ENCODE measurements around the gene NAALADL2. TPM values are rescaled to one million over a fixed set of nuclear protein-coding genes. Genes with fewer than 3 reads are reported as not detected.

The NAALADL2 gene
- total RNA-seq (10 to 100 TPM in 1 of 2 donors, 1 to 10 TPM in 1; 6.0 to 15.6 TPM), polyA plus RNA-seq (ENCODE audit: insufficient read depth, low read depth, low replicate concordance) (5.4 TPM)
- long read RNA-seq, donor 1: 0 reads
- long read RNA-seq, donor 2, partial matches to known transcripts: 0 of 1 reads
- long read RNA-seq, donor 2, other reads (novel, unspliced or antisense): 0 of 1 reads

DNA sequence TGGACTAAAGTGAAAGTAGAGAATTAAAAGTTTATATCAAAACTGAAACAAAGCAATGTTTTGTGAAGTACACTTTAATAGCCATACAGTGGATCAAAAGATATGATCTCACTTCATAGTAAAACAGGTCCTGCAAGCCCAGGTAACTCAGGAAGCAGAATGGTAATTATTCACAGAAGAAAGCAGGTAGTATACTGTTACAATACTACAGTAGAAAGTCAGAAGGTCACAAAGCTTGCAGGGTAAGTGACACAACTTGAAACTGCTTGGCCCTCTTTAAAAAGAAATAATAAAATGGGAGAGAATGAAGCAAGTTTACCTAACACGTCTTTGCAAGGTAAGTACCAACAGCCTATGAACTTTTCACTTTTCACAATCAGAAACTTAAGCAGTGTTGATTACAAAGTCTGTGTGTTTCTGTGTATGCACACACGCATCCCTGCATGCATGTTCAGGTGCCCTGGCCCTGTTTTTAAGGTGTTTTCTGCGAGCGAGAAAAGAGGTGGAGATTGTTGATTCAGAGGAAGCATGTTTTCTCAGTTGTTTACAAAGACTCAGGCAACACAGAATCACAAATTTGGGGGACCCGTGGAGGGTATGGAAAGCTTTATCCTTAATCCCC is at the start of gene NAALADL2:
Gene NAALADL2, plus strand, starts transcription at position 221 of the 622 bp plus-strand sequence.
- H3K36me3 ChIP-seq (ENCODE audit: low read depth, missing control alignments): no peaks in the 10 kb centered on the region
- WGBS, 2 donors: 85 to 88% methylated on average over 5 of the region's 5 CpGs
- no peak within 1 kb of the TSS for H3K27ac ChIP-seq
- no peaks in the 10 kb centered on the region for H3K9me3 ChIP-seq
- no peaks in the 10 kb centered on the region for H3K4me1 ChIP-seq
- H3K27me3 ChIP-seq: no peaks in the 10 kb centered on the region
- H3K4me3 ChIP-seq: no peak within 1 kb of the TSS
- DNase-seq: no peak
- no peak for TF ChIP-seq POLR2A (IDR thresholded peaks at IDR 0.05)
- TF ChIP-seq, protein P1, sequence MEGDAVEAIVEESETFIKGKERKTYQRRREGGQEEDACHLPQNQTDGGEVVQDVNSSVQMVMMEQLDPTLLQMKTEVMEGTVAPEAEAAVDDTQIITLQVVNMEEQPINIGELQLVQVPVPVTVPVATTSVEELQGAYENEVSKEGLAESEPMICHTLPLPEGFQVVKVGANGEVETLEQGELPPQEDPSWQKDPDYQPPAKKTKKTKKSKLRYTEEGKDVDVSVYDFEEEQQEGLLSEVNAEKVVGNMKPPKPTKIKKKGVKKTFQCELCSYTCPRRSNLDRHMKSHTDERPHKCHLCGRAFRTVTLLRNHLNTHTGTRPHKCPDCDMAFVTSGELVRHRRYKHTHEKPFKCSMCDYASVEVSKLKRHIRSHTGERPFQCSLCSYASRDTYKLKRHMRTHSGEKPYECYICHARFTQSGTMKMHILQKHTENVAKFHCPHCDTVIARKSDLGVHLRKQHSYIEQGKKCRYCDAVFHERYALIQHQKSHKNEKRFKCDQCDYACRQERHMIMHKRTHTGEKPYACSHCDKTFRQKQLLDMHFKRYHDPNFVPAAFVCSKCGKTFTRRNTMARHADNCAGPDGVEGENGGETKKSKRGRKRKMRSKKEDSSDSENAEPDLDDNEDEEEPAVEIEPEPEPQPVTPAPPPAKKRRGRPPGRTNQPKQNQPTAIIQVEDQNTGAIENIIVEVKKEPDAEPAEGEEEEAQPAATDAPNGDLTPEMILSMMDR (IDR thresholded peaks at IDR 0.05): no peak
- intact Hi-C loops (cut with DNase I; ENCODE audit: low total_unique reads): no loop called here

DNA sequence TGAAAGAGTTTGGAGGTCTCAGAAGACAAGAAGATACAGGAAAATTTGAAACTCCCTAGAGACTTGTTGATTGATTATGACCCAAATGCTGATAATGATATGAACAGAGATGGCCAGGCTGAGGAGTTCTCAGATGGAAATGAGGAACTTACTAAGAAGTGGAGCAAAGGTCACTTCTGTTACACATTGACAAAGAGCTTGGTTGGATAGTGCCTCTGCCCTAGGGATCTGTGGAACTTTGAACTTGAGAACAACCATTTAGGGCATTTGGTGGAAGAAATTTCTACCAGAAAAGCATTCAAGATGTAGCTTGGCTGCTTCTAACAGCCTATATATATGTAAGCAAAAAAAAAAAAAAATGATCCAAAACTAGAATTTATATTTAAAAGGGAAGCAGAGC is 48.9 kb upstream of the NAALADL2 start:
- no peak for TF ChIP-seq POLR2A (IDR thresholded peaks at IDR 0.05)
- TF ChIP-seq, protein P1 (IDR thresholded peaks at IDR 0.05): no peak
- no peaks in the 10 kb centered on the region for H3K9me3 ChIP-seq
- intact Hi-C loops (cut with DNase I; ENCODE audit: low total_unique reads): no loop called here

DNA sequence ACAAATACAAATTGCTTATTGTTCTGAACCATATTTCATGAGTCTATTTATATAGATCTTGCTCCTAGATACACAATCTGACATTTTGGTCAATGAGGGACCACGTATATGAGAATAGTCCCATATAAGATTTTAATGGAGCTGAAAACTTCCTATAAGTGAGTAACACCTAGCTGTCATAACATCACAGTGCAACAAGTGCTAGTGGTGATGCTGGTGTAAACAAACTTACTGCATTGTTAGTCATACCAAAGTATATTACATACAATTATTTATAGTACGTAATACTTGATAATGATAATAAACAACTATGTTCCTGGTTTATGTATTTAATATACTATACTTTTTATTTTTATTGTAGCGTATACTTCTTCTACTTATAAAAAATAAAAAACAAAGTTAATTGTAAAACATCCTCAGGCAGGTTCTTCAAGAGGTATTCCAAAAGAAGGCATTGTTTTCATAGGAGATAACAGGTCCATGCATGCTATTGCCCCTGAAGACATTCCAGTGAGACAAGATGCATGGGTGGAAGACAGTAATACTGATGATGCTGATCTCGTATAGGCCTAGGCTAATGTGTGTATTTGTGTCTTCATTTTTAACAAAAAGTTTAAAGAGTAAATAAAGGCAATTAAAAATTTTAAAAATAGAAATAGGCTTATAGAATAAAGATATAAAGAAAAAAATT is 46.8 kb upstream of the NAALADL2 start:
- WGBS, 2 donors: 94% methylated on average over 4 of the region's 4 CpGs
- no peak for TF ChIP-seq POLR2A (IDR thresholded peaks at IDR 0.05)
- TF ChIP-seq, protein P1 (IDR thresholded peaks at IDR 0.05): no peak
- no peak for DNase-seq
- intact Hi-C loops (cut with DNase I; ENCODE audit: low total_unique reads): no loop called here
- Histone ChIP-seq H3K27ac (no peak overlapping the region), H3K4me3 (no peak overlapping the region), H3K9me3 (no peaks in the 10 kb centered on the region), H3K4me1 (no peaks in the 10 kb centered on the region), H3K27me3 (no peaks in the 10 kb centered on the region), H3K36me3 (ENCODE audit: low read depth, missing control alignments) (no peaks in the 10 kb centered on the region)

More for the DNA sequence above, 48.9 kb upstream of the NAALADL2 start:
- H3K27me3 ChIP-seq: no peaks in the 10 kb centered on the region
- no peaks in the 10 kb centered on the region for H3K4me1 ChIP-seq
- no peak for DNase-seq
- no peak overlapping the region for H3K4me3 ChIP-seq
- no peak overlapping the region for H3K27ac ChIP-seq
- H3K36me3 ChIP-seq (ENCODE audit: low read depth, missing control alignments): no peaks in the 10 kb centered on the region

DNA sequence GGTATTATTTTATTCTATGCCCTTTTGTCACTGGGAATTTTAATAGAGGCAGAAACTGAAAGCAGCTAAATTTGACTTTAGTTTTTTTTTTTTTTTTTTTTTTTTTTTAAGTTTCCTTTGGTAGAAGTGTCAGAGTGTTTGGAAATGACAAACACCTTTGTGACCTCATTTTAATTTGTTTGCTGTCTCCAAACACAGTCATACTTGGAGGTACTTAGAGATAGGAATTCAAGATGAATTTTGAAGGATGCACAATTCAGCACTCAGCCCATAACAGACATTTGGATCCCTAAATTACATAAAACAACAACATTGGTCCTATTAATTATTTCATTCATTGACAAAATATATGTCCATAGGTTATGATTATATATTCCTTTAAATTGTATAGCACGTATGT is 43.4 kb upstream of the NAALADL2 start:
- H3K9me3 ChIP-seq: no peaks in the 10 kb centered on the region
- WGBS, 2 donors: 35 to 46% methylated on average over 1 of the region's 1 CpG
- no peaks in the 10 kb centered on the region for H3K27me3 ChIP-seq
- intact Hi-C loops (cut with DNase I; ENCODE audit: low total_unique reads): no loop called here
- TF ChIP-seq POLR2A (IDR thresholded peaks at IDR 0.05): no peak
- TF ChIP-seq, protein P1 (IDR thresholded peaks at IDR 0.05): no peak
- no peak for DNase-seq
- no peak overlapping the region for H3K4me3 ChIP-seq
- H3K4me1 ChIP-seq: no peaks in the 10 kb centered on the region
- H3K36me3 ChIP-seq (ENCODE audit: low read depth, missing control alignments): no peaks in the 10 kb centered on the region
- no peak overlapping the region for H3K27ac ChIP-seq
